H1 (cell line): ENCODE data around the gene SURF2.

Source experiments
- BCL11A ChIP-seq, 2 experiments: IDR thresholded peaks; one replicate each; pipeline ENCODE4 v1.6.1; 2011; ENCODE audit warnings: low read depth in 2 of 2, low read length in 2 of 2, mild to moderate bottlenecking in 2 of 2
- CTCF ChIP-seq, 3 experiments: IDR thresholded peaks; 1 replicate in 2 of 3; 2 replicates in 1 of 3; pipeline versions ENCODE4 v1.5.1 to v1.6.1; 2011; ENCODE audit warnings: low read length in 3 of 3, mild to moderate bottlenecking in 3 of 3, inconsistent platforms in 2 of 3, low read depth in 1 of 3, moderate library complexity in 1 of 3; ENCODE audit not compliant: insufficient read depth in 1 of 3; ENCODE audit errors: control extremely low read depth in 1 of 3
- FOSL1 ChIP-seq: IDR thresholded peaks from 2 replicates; pipeline ENCODE4 v1.6.1; 2011; ENCODE audit warnings: mild to moderate bottlenecking, low read depth, low read length, moderate library complexity; ENCODE audit not compliant: insufficient read depth
- HDAC2 ChIP-seq, 2 experiments: fragments of 300-600 bp in 1 of 2; sonication (generic) in 1 of 2; IDR thresholded peaks; 2 replicates each; pipeline ENCODE4 v1.6.1; 2011 to 2012; ENCODE audit warnings: low read depth in 2 of 2, low read length in 2 of 2, mild to moderate bottlenecking in 2 of 2, moderate library complexity in 2 of 2, borderline replicate concordance in 1 of 2, inconsistent platforms in 1 of 2
- JUN ChIP-seq: IDR thresholded peaks from 2 replicates; pipeline ENCODE4 v1.6.1; 2011; ENCODE audit warnings: low read depth, mild to moderate bottlenecking, improper control_type of control experiment, low read length
- NANOG ChIP-seq: IDR thresholded peaks from 2 replicates; pipeline ENCODE4 v1.6.1; 2011; ENCODE audit warnings: low read length, low read depth, mild to moderate bottlenecking, inconsistent platforms; ENCODE audit not compliant: insufficient read depth, poor library complexity, severe bottlenecking
- POLR2A ChIP-seq, 2 experiments: IDR thresholded peaks; 1 replicate in 1 of 2; 2 replicates in 1 of 2; pipeline ENCODE4 v1.6.1; 2011; ENCODE audit warnings: low read depth in 2 of 2, low read length in 2 of 2, mild to moderate bottlenecking in 2 of 2; ENCODE audit errors: control extremely low read depth in 1 of 2
- SIN3A ChIP-seq, 2 experiments: IDR thresholded peaks in 1 of 2; conservative IDR thresholded peaks in 1 of 2; 2 replicates each; pipeline ENCODE4 v1.6.1; 2011 to 2012; ENCODE audit warnings: low read length in 2 of 2, improper control_type of control experiment in 1 of 2, low read depth in 1 of 2, mild to moderate bottlenecking in 1 of 2
- SRF ChIP-seq: IDR thresholded peaks from 2 replicates; pipeline ENCODE4 v1.6.1; 2011; ENCODE audit warnings: mild to moderate bottlenecking, low read depth, low read length, moderate library complexity

GRCh38 chr9:133359399-133360175 lies 3.2 kb downstream of the SURF2 start:
- peak in 2 of 3 experiments; percentile 72 to 75; a peak in 3 of 4 replicates for TF ChIP-seq CTCF (IDR thresholded peaks at IDR 0.05; ENCODE audit: control extremely low read depth in 1 of 3, insufficient read depth in 1 of 3, low read depth in 1 of 3, low read length in 3 of 3)
- TF ChIP-seq HDAC2 (IDR thresholded peaks at IDR 0.05; ENCODE audit: borderline replicate concordance in 1 of 2, low read depth in 2 of 2, low read length in 2 of 2), result no peak
- TF ChIP-seq SRF, result no peak
- no peak for TF ChIP-seq FOSL1
- TF ChIP-seq NANOG, result no peak
- TF ChIP-seq JUN, result no peak
- TF ChIP-seq POLR2A (IDR thresholded peaks at IDR 0.05; ENCODE audit: control extremely low read depth in 1 of 2, low read depth in 2 of 2, low read length in 2 of 2), result 0 out of 3 replicates have a peak, but pooled peaks of 1 of the 2 experiments have one; percentile 26
- no peak for TF ChIP-seq BCL11A (IDR thresholded peaks at IDR 0.05; ENCODE audit: low read depth in 2 of 2, low read length in 2 of 2)
- TF ChIP-seq SIN3A (conservative IDR thresholded peaks at IDR 0.05 in 1 of 2, IDR thresholded peaks at IDR 0.05 in 1 of 2; ENCODE audit: low read depth in 1 of 2, low read length in 2 of 2), result peak in 1 of 2 experiments; percentile 66; a peak in 1 of 4 replicates
